Panc1 (cell line): ENCODE results near the gene CSKMT. TPM values are rescaled to one million over a fixed set of nuclear protein-coding genes. Genes with fewer than 3 reads are reported as not detected.

Experiments used
- ATAC-seq: fragments of 200-7000 bp; cut with Tn5 transposase; 2 replicates; pipeline ENCODE4 v1.9.1; 2020; ENCODE audit warnings: mild to moderate bottlenecking, moderate library complexity
- BruUV-seq: library from RNA; stranded (reverse); fragments of 400-500 nt; replicated peaks from 2 replicates; lab custom pipeline; 2021; lab: Mats Ljungman, UMichigan
- CTCF ChIA-PET: fragments of 300-600 bp; sonication (Branson Sonifier 250); formaldehyde crosslinking; loops from one replicate; lab custom pipeline; 2022; ENCODE audit warnings: antibody characterized with exemption; lab: Charles Lee
- POLR2A ChIA-PET: fragments of 300-600 bp; sonication (Branson Sonifier 250); formaldehyde crosslinking; loops from one replicate; lab custom pipeline; 2022; ENCODE audit warnings: antibody characterized with exemption; lab: Charles Lee
- DNase-seq: peaks from one replicate; pipeline ENCODE4 v3.0.0-alpha.2; 2010; ENCODE audit warnings: low read depth, low spot score
- H3K27ac ChIP-seq: 2 replicates; pipeline ENCODE4 v1.5.1; 2011; ENCODE audit warnings: mild to moderate bottlenecking, low read length, inconsistent platforms
- H3K27me3 ChIP-seq: fragments of 200-500 bp; sonication (Bioruptor generic); 2 replicates; pipeline ENCODE4 v1.6.0; 2014; ENCODE audit warnings: low read length, inconsistent platforms; ENCODE audit not compliant: control insufficient read depth, insufficient read depth
- H3K36me3 ChIP-seq: fragments of 200-500 bp; sonication (Bioruptor generic); 2 replicates; pipeline ENCODE4 v1.5.1; 2014; ENCODE audit warnings: inconsistent platforms, mild to moderate bottlenecking, low read length, moderate library complexity; ENCODE audit not compliant: control insufficient read depth, insufficient read depth
- H3K4me1 ChIP-seq: 2 replicates; pipeline ENCODE4 v1.5.1; 2011; ENCODE audit warnings: inconsistent platforms, mild to moderate bottlenecking, low read length, moderate library complexity; ENCODE audit not compliant: control insufficient read depth, insufficient read depth
- H3K4me3 ChIP-seq, 2 experiments: 2 replicates each; pipeline ENCODE4 v1.5.1; 2011 to 2012; ENCODE audit warnings: low read depth in 2 of 2, low read length in 2 of 2, mild to moderate bottlenecking in 2 of 2, inconsistent platforms in 1 of 2, moderate library complexity in 1 of 2
- H3K9me3 ChIP-seq: fragments of 200-500 bp; sonication (Bioruptor generic); 2 replicates; pipeline ENCODE4 v1.5.1; 2014; ENCODE audit warnings: low read depth, mild to moderate bottlenecking, inconsistent platforms, low read length, moderate library complexity; ENCODE audit not compliant: control insufficient read depth, insufficient read depth
- POLR2AphosphoS5 ChIP-seq: IDR thresholded peaks from 2 replicates; pipeline ENCODE4 v1.6.1; 2012; ENCODE audit warnings: mild to moderate bottlenecking, low read depth, low read length, moderate library complexity
- SIN3A ChIP-seq: IDR thresholded peaks from 2 replicates; pipeline ENCODE4 v1.6.1; 2012; ENCODE audit warnings: low read depth, mild to moderate bottlenecking, low read length, moderate library complexity, borderline replicate concordance; ENCODE audit not compliant: insufficient read depth
- TCF7L2 ChIP-seq: IDR thresholded peaks from 2 replicates; pipeline ENCODE4 v1.6.1; 2011; ENCODE audit warnings: mild to moderate bottlenecking, low read depth, low read length, inconsistent platforms
- in situ Hi-C: cut with HindIII; loops from 2 replicates; pipeline ENCODE4 v1.10.0; 2016; ENCODE audit warnings: low sequenced_read_pairs, low pct_unique_long_range_greater_than_20kb
- intact Hi-C: fragments of 100-400 bp; cut with micrococcal nuclease; formaldehyde crosslinking; loops from one replicate; pipeline ENCODE4 v1.10.0; 2022; ENCODE audit not compliant: unreplicated experiment
- total RNA-seq: library from RNA; stranded (reverse); gene quantifications from one replicate; pipeline ENCODE4 v1.2.1, GENCODE V29; 2021; ENCODE audit not compliant: unreplicated experiment
- TF ChIP-seq, protein P1 (sequence below): fragments of 450-650 bp; IDR thresholded peaks from 2 replicates; pipeline ENCODE4 v1.5.1; 2017; ENCODE audit warnings: mild to moderate bottlenecking
- TF ChIP-seq, protein P2 (sequence below), 2 experiments: IDR thresholded peaks; 2 replicates each; pipeline ENCODE4 v1.6.1; 2011 to 2012; ENCODE audit warnings: low read depth in 2 of 2, control low read depth in 1 of 2, low read length in 1 of 2, mild to moderate bottlenecking in 1 of 2, moderate library complexity in 1 of 2; ENCODE audit not compliant: insufficient read depth in 1 of 2

CSKMT gene
- total RNA-seq, 1 experiment from 2014 or later: 36.9 TPM

DNA sequence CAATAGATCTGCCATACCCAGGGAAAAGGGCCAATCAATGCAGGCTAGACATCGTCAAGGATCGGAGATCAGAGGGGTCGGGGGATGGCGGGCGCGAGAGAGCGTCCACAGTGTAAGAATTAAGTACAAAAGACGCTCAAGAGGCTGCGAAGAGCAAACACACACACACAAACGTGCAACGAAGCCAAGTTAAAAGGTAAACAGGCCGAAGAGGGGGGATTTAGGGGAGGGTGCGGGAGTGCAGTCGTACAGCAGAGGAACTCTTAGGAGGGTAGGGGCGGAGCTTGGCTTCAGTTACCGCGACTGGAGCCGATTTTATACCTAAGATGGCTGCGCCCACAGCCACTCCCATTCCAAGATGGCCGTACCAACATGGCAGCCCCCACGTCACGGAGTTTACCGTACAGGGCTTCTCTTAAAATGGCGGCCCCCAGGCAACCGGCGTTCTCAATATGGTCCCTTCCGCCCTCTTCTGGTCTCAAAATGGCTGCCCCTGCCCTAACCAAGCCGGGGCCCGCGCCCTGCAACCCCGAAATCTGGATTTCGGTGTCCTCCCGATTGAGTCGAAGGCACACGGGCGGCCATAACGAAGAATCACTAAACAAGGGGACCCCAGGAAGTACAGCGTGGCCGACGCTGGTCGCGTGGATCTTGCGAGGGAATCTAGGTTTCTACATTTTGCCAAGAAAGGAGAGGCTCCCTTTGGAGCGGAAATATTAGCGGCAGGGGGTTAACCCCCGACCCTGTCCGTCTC lies 44.3 kb downstream of the CSKMT start:
- POLR2A ChIA-PET: no interaction called here
- DNase-seq (no peak), ATAC-seq (peak; percentile 53)
- peak; percentile 56 for TF ChIP-seq TCF7L2
- peak; percentile 76 for TF ChIP-seq POLR2AphosphoS5
- TF ChIP-seq SIN3A: no peak
- in situ Hi-C loops: no loop called here
- peak overlapping the region; percentile 83 for H3K27ac ChIP-seq
- intact Hi-C loops: no loop called here
- H3K4me3 ChIP-seq: peak overlapping the region; percentile 39 to 56
- peaks cover 27% of the 10 kb centered on the region for H3K4me1 ChIP-seq
- H3K9me3 ChIP-seq: no peaks in the 10 kb centered on the region
- no peaks in the 10 kb centered on the region for H3K27me3 ChIP-seq
- BruUV-seq: no TSS peak
- H3K36me3 ChIP-seq: peaks cover 8% of the 10 kb centered on the region
- CTCF ChIA-PET: no interaction called here

DNA sequence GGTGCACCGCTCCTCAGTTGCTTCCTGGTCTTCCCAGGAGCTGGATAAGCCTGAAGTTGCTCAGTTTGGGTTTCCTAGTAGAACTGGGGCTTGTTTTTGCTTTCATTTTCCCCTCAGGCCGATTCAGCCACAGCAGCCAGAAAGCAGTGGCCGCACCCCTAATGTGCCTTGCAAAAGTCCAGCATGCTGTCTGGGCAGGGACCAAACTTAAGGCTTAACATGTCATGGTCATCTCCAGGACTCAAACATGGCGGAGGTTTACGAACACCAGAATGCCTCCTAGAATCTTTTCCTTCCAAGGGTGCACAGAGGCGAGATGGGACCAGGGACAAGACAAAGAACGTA lies 44.9 kb downstream of the CSKMT start:
- H3K4me1 ChIP-seq: peaks cover 27% of the 10 kb centered on the region
- no peaks in the 10 kb centered on the region for H3K27me3 ChIP-seq
- BruUV-seq: no TSS peak
- no peak for DNase-seq
- POLR2A ChIA-PET: no interaction called here
- in situ Hi-C loops: no loop called here
- H3K27ac ChIP-seq: peak overlapping the region; percentile 82
- peak overlapping the region; percentile 12 to 33; a peak in 2 of 4 replicates for H3K4me3 ChIP-seq
- H3K9me3 ChIP-seq: no peaks in the 10 kb centered on the region
- CTCF ChIA-PET: interaction anchor here (0.5 kb wide), 1 partner anchor 17 kb away, joined by 4 read pairs; no protein-coding TSS in a partner anchor
- H3K36me3 ChIP-seq: peaks cover 12% of the 10 kb centered on the region
- intact Hi-C loops: no loop called here
- TF ChIP-seq, protein P1, sequence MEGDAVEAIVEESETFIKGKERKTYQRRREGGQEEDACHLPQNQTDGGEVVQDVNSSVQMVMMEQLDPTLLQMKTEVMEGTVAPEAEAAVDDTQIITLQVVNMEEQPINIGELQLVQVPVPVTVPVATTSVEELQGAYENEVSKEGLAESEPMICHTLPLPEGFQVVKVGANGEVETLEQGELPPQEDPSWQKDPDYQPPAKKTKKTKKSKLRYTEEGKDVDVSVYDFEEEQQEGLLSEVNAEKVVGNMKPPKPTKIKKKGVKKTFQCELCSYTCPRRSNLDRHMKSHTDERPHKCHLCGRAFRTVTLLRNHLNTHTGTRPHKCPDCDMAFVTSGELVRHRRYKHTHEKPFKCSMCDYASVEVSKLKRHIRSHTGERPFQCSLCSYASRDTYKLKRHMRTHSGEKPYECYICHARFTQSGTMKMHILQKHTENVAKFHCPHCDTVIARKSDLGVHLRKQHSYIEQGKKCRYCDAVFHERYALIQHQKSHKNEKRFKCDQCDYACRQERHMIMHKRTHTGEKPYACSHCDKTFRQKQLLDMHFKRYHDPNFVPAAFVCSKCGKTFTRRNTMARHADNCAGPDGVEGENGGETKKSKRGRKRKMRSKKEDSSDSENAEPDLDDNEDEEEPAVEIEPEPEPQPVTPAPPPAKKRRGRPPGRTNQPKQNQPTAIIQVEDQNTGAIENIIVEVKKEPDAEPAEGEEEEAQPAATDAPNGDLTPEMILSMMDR: no peak
- TF ChIP-seq POLR2AphosphoS5 (no peak), TCF7L2 (no peak), SIN3A (no peak)
- TF ChIP-seq, protein P2, sequence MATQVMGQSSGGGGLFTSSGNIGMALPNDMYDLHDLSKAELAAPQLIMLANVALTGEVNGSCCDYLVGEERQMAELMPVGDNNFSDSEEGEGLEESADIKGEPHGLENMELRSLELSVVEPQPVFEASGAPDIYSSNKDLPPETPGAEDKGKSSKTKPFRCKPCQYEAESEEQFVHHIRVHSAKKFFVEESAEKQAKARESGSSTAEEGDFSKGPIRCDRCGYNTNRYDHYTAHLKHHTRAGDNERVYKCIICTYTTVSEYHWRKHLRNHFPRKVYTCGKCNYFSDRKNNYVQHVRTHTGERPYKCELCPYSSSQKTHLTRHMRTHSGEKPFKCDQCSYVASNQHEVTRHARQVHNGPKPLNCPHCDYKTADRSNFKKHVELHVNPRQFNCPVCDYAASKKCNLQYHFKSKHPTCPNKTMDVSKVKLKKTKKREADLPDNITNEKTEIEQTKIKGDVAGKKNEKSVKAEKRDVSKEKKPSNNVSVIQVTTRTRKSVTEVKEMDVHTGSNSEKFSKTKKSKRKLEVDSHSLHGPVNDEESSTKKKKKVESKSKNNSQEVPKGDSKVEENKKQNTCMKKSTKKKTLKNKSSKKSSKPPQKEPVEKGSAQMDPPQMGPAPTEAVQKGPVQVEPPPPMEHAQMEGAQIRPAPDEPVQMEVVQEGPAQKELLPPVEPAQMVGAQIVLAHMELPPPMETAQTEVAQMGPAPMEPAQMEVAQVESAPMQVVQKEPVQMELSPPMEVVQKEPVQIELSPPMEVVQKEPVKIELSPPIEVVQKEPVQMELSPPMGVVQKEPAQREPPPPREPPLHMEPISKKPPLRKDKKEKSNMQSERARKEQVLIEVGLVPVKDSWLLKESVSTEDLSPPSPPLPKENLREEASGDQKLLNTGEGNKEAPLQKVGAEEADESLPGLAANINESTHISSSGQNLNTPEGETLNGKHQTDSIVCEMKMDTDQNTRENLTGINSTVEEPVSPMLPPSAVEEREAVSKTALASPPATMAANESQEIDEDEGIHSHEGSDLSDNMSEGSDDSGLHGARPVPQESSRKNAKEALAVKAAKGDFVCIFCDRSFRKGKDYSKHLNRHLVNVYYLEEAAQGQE (IDR thresholded peaks at IDR 0.05; ENCODE audit: insufficient read depth in 1 of 2, low read depth in 2 of 2, low read length in 1 of 2): no peak
- ATAC-seq: no peak

DNA sequence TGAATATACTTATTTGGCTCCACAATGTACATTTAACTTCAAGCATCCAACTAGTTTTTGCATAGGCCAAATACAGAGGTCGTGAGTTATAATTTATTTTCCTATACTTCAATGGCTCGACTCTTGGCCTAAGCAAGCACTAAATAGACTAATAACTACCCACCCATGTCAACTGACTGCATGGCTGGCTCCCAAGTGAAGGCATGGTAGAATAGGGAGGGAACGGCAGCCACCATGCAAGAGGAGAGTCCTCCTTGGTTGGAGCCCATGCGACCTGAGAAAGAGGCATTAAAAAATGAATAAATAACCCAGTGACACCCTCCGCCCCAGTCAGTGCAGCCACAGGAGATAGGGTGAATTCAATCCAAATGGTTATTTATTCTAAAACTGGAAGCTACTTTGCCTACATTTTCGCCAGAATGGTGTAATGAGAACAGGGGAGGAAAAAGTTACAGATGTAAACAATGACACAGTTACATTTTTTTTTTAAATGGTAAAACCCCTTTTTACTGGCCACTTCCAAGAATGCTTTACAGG lies 47.2 kb downstream of the CSKMT start:
- POLR2A ChIA-PET: interaction anchor here (0.7 kb wide), 1 partner anchor 541 kb away, joined by 4 read pairs; no protein-coding TSS in a partner anchor
- TF ChIP-seq, protein P1: no peak
- TF ChIP-seq, protein P2 (IDR thresholded peaks at IDR 0.05; ENCODE audit: insufficient read depth in 1 of 2, low read depth in 2 of 2, low read length in 1 of 2): no peak
- TF ChIP-seq TCF7L2: no peak
- TF ChIP-seq SIN3A: no peak
- TF ChIP-seq POLR2AphosphoS5: no peak
- Histone ChIP-seq H3K27ac (no peak overlapping the region), H3K36me3 (peaks cover 28% of the 10 kb centered on the region), H3K9me3 (no peaks in the 10 kb centered on the region), H3K4me3 (no peak overlapping the region), H3K27me3 (no peaks in the 10 kb centered on the region), H3K4me1 (peaks cover 11% of the 10 kb centered on the region)
- ATAC-seq (no peak), DNase-seq (no peak)
- CTCF ChIA-PET: no interaction called here
- intact Hi-C loops (no loop called here), in situ Hi-C loops (no loop called here)
- no TSS peak for BruUV-seq
